ENCODE data around the gene ST3GAL6.

DNA sequence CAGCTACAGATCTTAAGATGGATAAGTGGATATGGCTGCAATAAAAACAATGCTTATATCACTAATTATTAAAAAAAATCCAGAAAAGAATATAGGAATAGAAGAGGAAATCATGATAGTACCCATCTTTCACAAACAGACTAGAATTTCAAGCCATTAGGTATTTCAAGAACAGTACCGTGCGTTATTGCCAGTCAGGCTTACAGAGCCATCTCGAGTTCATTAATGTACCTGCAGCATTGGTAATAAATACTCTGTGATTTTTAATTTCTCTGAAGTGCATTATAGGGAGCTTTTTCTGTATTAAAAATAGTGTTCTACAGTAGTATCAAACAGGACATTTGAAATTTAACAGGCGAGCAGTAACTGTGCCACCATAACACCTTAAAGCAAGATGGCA, 35.7 kb downstream of the ST3GAL6 start:
- TF ChIP-seq CTCF (IDR thresholded peaks at IDR 0.05), result no peak
- no peak for TF ChIP-seq EZH2 (IDR thresholded peaks at IDR 0.05; ENCODE audit: borderline replicate concordance, insufficient read depth, low read depth, low read length, poor library complexity, severe bottlenecking)
